ENCODE results near the gene PPP1R3D.
A peak's percentile ranks its signal among the peaks of the same experiment; 100 is the strongest.

Gene PPP1R3D

DNA sequence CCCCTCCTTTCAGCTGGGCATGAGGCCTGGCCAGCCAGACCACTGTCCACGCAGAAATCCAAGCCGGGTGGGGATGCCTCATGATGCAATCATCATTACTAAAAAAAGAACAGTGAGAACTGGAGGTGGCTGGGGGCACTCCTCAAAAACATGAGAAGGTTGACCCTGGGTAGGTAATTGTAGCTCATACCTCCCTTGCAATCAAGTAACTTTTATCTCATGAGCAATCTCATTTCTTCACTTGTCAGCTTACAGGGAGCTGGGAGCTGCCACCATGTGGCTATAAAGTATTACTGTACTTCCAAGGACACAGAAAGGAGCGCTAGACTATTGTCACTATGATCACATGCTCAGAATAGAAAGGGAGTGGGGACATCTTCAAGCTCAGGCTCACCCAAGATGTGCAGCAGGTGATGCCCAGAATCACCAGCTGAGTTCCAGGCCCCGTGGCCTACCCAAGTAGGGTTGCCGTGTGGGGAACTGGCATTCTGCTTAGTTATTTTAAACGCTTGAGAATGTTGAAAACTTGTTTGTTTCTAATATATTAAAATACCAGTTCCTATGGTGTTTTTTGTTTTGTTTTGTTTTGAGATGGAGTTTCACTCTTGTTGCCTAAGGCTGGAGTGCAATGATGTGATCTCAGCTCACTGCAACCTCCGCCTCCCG, 15.2 kb upstream of the PPP1R3D start:
- H3K9me3 ChIP-seq (ENCODE audit: low read depth, low read length): no peaks in the 10 kb centered on the region
- TF ChIP-seq EZH2 (IDR thresholded peaks at IDR 0.05): no peak
- no peak for TF ChIP-seq POLR2AphosphoS5 (IDR thresholded peaks at IDR 0.05; ENCODE audit: borderline replicate concordance, low read depth, low read length)
- TF ChIP-seq FOXP2 (optimal IDR thresholded peaks at IDR 0.05; ENCODE audit: control extremely low read depth, extremely low read length, insufficient read depth): no peak
- no peaks in the 10 kb centered on the region for H3K36me3 ChIP-seq (ENCODE audit: insufficient read depth, low read length)
- H3K9ac ChIP-seq (ENCODE audit: insufficient read length): no peak overlapping the region
- H3K4me3 ChIP-seq: no peak overlapping the region
- H3K27ac ChIP-seq: no peak overlapping the region
- DNase-seq (ENCODE audit: low read depth, low spot score): no peak

DNA sequence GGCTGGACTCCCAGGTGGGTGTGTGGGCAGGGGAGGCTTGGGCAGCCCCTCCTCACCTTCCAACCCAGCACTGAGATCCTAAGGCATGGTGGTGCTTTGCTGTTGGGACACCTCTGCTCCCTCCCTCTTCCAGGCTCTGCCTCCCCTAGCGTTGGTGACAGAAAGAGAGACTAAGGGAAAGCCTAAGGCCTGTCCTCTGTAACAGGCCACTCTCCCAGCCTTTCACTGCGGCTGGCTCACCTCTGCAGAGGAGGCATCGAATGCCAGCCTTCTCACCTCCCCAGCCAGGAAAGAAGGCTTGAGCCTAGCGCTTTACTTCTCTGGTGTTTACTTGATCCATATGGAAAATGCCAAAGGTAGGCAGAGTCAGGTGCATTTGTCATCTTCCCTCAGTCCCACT, 14.6 kb upstream of the PPP1R3D start:
- no peak overlapping the region for H3K9ac ChIP-seq (ENCODE audit: insufficient read length)
- TF ChIP-seq EZH2 (IDR thresholded peaks at IDR 0.05) (no peak), FOXP2 (optimal IDR thresholded peaks at IDR 0.05; ENCODE audit: control extremely low read depth, extremely low read length, insufficient read depth) (no peak), POLR2AphosphoS5 (IDR thresholded peaks at IDR 0.05; ENCODE audit: borderline replicate concordance, low read depth, low read length) (no peak)
- no peak for DNase-seq (ENCODE audit: low read depth, low spot score)
- no peak overlapping the region for H3K27ac ChIP-seq
- H3K36me3 ChIP-seq (ENCODE audit: insufficient read depth, low read length): peaks cover 4% of the 10 kb centered on the region; the same call in 1 of the 2 replicates
- H3K4me3 ChIP-seq: no peak overlapping the region
- H3K9me3 ChIP-seq (ENCODE audit: low read depth, low read length): no peaks in the 10 kb centered on the region

DNA sequence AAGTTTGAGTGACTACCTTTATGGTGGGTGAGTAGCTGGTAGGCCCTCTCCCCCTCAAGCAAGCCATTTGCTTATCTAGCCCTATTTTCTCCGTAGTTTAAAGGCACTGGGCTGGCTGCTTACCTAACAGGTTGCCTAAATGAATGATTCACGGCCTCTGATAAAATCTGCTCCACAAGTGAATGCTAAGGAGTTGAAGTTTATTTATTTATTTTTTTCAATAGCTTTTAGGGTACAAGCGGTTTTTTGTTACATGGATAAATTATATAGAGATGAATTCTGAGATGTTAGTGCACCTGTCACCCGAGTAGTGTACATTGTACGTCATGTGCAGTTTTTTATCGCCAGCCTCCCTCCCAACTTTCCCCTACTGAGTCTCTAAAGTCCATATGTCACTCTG, 9.8 kb upstream of the PPP1R3D start:
- TF ChIP-seq EZH2 (IDR thresholded peaks at IDR 0.05): no peak
- TF ChIP-seq FOXP2 (optimal IDR thresholded peaks at IDR 0.05; ENCODE audit: control extremely low read depth, extremely low read length, insufficient read depth): no peak
- TF ChIP-seq POLR2AphosphoS5 (IDR thresholded peaks at IDR 0.05; ENCODE audit: borderline replicate concordance, low read depth, low read length): no peak
- H3K9me3 ChIP-seq (ENCODE audit: low read depth, low read length): no peaks in the 10 kb centered on the region
- no peak for DNase-seq (ENCODE audit: low read depth, low spot score)
- H3K27ac ChIP-seq: no peak overlapping the region
- peaks cover 13% of the 10 kb centered on the region for H3K36me3 ChIP-seq (ENCODE audit: insufficient read depth, low read length)
- H3K4me3 ChIP-seq: no peak overlapping the region
- H3K9ac ChIP-seq (ENCODE audit: insufficient read length): no peak overlapping the region

DNA sequence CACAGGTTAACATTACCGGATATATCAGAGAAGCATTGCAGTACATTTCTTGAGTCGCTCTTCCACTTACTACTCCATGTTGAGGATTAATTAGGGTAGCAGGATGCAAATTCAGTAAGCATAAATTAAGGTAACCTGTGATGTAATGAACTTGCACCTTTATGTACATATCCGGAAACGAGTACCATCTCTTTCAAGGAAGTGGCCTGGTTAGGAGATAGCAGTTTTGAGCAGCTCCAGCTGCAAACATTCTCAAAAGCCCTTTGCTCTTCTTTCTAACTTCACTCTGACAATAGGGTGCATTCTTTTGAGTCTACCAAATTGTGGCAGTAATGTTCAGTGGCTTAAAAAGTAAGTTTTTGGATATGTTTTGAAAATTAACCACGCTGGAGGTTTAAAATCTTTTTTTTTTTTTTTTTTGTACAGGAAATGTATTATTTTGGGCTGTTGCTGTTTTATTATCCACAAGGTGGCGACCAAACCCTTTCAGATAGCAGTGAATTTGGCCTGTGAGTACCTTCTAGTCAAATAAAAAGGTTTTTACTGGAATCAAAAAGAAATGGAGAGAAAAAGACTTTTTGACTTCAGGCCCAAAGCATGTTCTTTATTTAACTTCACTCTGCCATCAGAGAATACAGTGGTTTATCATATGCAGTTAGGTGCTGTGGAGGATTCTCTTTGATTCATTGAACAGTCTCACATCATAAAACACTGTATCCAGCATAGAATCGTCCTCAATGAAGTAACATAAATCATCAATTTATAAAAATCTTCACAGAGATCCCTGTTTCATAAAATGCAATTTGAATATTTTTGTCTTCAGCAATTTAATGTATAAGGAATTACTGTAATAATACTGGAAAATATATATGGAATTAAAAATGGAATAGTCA, 9.0 kb upstream of the PPP1R3D start:
- Histone ChIP-seq H3K4me3 (no peak overlapping the region), H3K36me3 (ENCODE audit: insufficient read depth, low read length) (peaks cover 21% of the 10 kb centered on the region), H3K9me3 (ENCODE audit: low read depth, low read length) (no peaks in the 10 kb centered on the region), H3K27ac (no peak overlapping the region), H3K9ac (ENCODE audit: insufficient read length) (peak overlapping the region; percentile 33)
- TF ChIP-seq EZH2 (IDR thresholded peaks at IDR 0.05) (no peak), POLR2AphosphoS5 (IDR thresholded peaks at IDR 0.05; ENCODE audit: borderline replicate concordance, low read depth, low read length) (no peak), FOXP2 (optimal IDR thresholded peaks at IDR 0.05; ENCODE audit: control extremely low read depth, extremely low read length, insufficient read depth) (no peak)
- DNase-seq (ENCODE audit: low read depth, low spot score): no peak

DNA sequence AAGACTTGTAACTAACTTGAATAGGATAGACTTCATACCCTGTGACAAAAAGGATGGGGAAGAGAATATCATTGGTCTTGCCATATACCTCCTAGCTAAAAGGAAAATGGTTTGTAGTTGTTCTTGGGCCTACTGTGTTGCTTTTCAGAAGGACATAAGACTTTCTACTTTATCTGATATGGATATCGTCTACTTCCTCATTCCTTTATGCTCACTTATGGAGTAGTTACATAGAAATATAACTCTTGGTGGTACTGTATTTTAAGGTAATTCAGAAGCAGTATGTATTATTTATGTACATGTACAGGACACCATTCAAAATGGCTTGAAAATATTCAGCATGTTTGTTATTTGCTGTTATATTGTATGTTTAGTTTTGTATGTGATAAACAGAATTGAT, 8.1 kb upstream of the PPP1R3D start:
- TF ChIP-seq FOXP2 (optimal IDR thresholded peaks at IDR 0.05; ENCODE audit: control extremely low read depth, extremely low read length, insufficient read depth) (no peak), EZH2 (IDR thresholded peaks at IDR 0.05) (no peak), POLR2AphosphoS5 (IDR thresholded peaks at IDR 0.05; ENCODE audit: borderline replicate concordance, low read depth, low read length) (no peak)
- Histone ChIP-seq H3K36me3 (ENCODE audit: insufficient read depth, low read length) (peaks cover 30% of the 10 kb centered on the region), H3K27ac (no peak overlapping the region), H3K9ac (ENCODE audit: insufficient read length) (peak overlapping the region; percentile 33), H3K9me3 (ENCODE audit: low read depth, low read length) (no peaks in the 10 kb centered on the region), H3K4me3 (no peak overlapping the region)
- DNase-seq (ENCODE audit: low read depth, low spot score): no peak

DNA sequence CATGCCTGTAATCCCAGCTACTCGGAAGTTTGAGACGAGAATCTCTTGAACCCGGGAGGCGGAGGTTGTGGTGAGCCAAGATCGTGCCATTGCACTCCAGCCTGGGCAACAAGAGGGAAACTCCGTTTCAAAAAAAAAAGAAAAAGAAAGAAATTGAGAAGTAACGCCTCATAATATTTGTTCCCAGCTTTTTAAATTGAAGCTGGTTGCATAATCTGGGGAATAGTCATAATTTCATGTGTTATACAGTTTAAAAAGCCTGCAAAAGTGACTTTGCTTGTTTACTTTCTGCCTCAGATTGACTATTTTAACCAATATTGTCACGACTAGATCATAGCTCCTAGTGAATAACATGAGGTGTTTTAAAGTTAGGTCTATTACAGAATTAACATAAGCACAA, 7.3 kb upstream of the PPP1R3D start:
- DNase-seq (ENCODE audit: low read depth, low spot score): no peak
- TF ChIP-seq FOXP2 (optimal IDR thresholded peaks at IDR 0.05; ENCODE audit: control extremely low read depth, extremely low read length, insufficient read depth): no peak
- no peak for TF ChIP-seq POLR2AphosphoS5 (IDR thresholded peaks at IDR 0.05; ENCODE audit: borderline replicate concordance, low read depth, low read length)
- no peak for TF ChIP-seq EZH2 (IDR thresholded peaks at IDR 0.05)
- Histone ChIP-seq H3K4me3 (no peak overlapping the region), H3K36me3 (ENCODE audit: insufficient read depth, low read length) (peaks cover 38% of the 10 kb centered on the region), H3K27ac (no peak overlapping the region), H3K9me3 (ENCODE audit: low read depth, low read length) (no peaks in the 10 kb centered on the region), H3K9ac (ENCODE audit: insufficient read length) (no peak overlapping the region)

DNA sequence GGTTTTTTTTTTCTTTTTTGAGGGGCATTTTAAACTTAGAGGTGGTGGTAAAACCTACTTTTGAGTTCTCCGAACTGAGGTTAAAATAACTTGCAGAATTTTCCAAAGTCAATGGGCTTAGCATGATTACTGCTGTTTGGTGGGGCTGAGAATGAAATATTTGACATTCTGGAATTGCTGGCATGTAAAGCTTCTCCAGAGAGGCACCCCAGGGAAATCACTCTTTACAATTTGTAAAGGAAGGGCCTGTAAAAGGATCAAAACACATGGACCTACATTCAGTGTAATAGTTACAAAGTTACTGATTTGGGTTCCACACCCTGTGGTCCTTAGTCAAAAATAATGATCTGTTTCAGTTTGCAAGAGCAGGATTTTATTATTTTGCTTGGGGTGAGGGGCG, 5.6 kb upstream of the PPP1R3D start:
- H3K36me3 ChIP-seq (ENCODE audit: insufficient read depth, low read length): peaks cover 46% of the 10 kb centered on the region
- no peaks in the 10 kb centered on the region for H3K9me3 ChIP-seq (ENCODE audit: low read depth, low read length)
- DNase-seq (ENCODE audit: low read depth, low spot score): no peak
- peak overlapping the region; percentile 94 for H3K27ac ChIP-seq
- no peak for TF ChIP-seq POLR2AphosphoS5 (IDR thresholded peaks at IDR 0.05; ENCODE audit: borderline replicate concordance, low read depth, low read length)
- TF ChIP-seq FOXP2 (optimal IDR thresholded peaks at IDR 0.05; ENCODE audit: control extremely low read depth, extremely low read length, insufficient read depth): no peak
- TF ChIP-seq EZH2 (IDR thresholded peaks at IDR 0.05): no peak
- peak overlapping the region; percentile 68 for H3K4me3 ChIP-seq
- peak overlapping the region; percentile 52 for H3K9ac ChIP-seq (ENCODE audit: insufficient read length)

DNA sequence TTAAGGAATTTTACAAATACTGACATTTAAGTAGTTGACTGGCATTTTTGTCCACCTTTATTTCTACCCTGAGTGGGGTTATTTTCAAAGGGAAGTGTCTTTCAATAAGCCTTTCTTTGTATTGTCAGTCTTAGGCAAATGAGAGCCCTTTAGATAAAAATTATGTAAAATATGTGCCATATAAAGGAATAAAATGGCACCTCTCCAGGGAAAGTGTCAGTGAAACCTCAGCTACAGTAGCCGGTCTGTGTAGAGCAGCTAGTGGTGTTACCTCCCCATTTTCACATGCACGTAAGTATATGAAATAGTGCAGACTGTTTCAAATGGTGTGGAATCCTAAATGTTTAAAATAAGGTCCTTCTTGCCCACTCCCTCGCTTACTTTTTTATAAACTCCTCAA, 5.1 kb upstream of the PPP1R3D start:
- peak overlapping the region; percentile 18 for H3K9ac ChIP-seq (ENCODE audit: insufficient read length)
- TF ChIP-seq POLR2AphosphoS5 (IDR thresholded peaks at IDR 0.05; ENCODE audit: borderline replicate concordance, low read depth, low read length): no peak
- no peak for TF ChIP-seq EZH2 (IDR thresholded peaks at IDR 0.05)
- no peak for TF ChIP-seq FOXP2 (optimal IDR thresholded peaks at IDR 0.05; ENCODE audit: control extremely low read depth, extremely low read length, insufficient read depth)
- H3K9me3 ChIP-seq (ENCODE audit: low read depth, low read length): no peaks in the 10 kb centered on the region
- H3K36me3 ChIP-seq (ENCODE audit: insufficient read depth, low read length): peaks cover 46% of the 10 kb centered on the region
- peak overlapping the region; percentile 94 for H3K27ac ChIP-seq
- H3K4me3 ChIP-seq: peak overlapping the region; percentile 68
- DNase-seq (ENCODE audit: low read depth, low spot score): no peak

Measured in SK-N-MC (cell line).